SK-N-SH (cell line): Measurements from ENCODE around the gene C22orf31. TPM values are rescaled to one million over a fixed set of nuclear protein-coding genes. Genes with fewer than 3 reads are reported as not detected.

ENCODE experiments used
- CTCF ChIA-PET: fragments of 300-600, 350-600 bp; formaldehyde crosslinking; extraction: SDS; loops from one replicate; lab custom pipeline; 2021; lab: Yijun Ruan, JAX
- POLR2A ChIA-PET: fragments of 350-600 bp; sonication (Branson Sonifier 250); formaldehyde crosslinking; extraction: SDS; loops from one replicate; lab custom pipeline; 2020; ENCODE audit warnings: antibody characterized with exemption, inconsistent platforms; lab: Yijun Ruan, JAX
- DNase-seq: peaks from one replicate; pipeline ENCODE4 v3.0.0; 2012
- H2AFZ ChIP-seq: fragments of 200-600 bp; sonication (generic); 2 replicates; pipeline ENCODE4 v1.8.1; 2016; ENCODE audit warnings: antibody characterized with exemption, mild to moderate bottlenecking, low read depth
- H3F3A ChIP-seq: fragments of 200-600 bp; sonication (generic); replicated peaks from 2 replicates; pipeline ENCODE3; 2016; ENCODE audit warnings: antibody characterized with exemption, mild to moderate bottlenecking; ENCODE audit not compliant: insufficient read depth
- H3K27ac ChIP-seq, 2 experiments: fragments of 200-500 bp in 1 of 2; fragments of 200-600 bp in 1 of 2; sonication (Bioruptor generic) in 1 of 2; sonication (generic), shearing (Covaris generic) in 1 of 2; 2 replicates each; pipeline versions ENCODE4 v1.5.1 to v1.6.1; 2014 to 2016; ENCODE audit warnings: low read depth in 2 of 2, inconsistent platforms in 1 of 2, low read length in 1 of 2, mild to moderate bottlenecking in 1 of 2, mixed read lengths in 1 of 2
- H3K27me3 ChIP-seq: fragments of 200-600 bp; sonication (generic), shearing (Covaris generic); 2 replicates; pipeline ENCODE4 v1.6.1; 2016; ENCODE audit warnings: mixed run types; ENCODE audit not compliant: insufficient read depth
- H3K36me3 ChIP-seq, 2 experiments: fragments of 200-500 bp in 1 of 2; fragments of 200-600 bp in 1 of 2; sonication (Bioruptor generic) in 1 of 2; sonication (generic) in 1 of 2; replicated peaks in 1 of 2; 2 replicates each; pipeline versions ENCODE3 to v1.5.1; 2014 to 2016; ENCODE audit warnings: low read length in 1 of 2, mild to moderate bottlenecking in 1 of 2; ENCODE audit not compliant: insufficient read depth in 2 of 2, control insufficient read depth in 1 of 2
- H3K4me1 ChIP-seq, 2 experiments: fragments of 200-500 bp in 1 of 2; fragments of 200-600 bp in 1 of 2; sonication (Bioruptor generic) in 1 of 2; sonication (generic), shearing (Covaris generic) in 1 of 2; 2 replicates each; pipeline versions ENCODE4 v1.5.1 to v1.6.1; 2014 to 2016; ENCODE audit warnings: low read depth in 1 of 2, low read length in 1 of 2, mixed run types in 1 of 2; ENCODE audit not compliant: insufficient read depth in 2 of 2, control insufficient read depth in 1 of 2
- H3K4me2 ChIP-seq: fragments of 200-600 bp; sonication (generic), shearing (Covaris generic); 2 replicates; pipeline ENCODE4 v1.6.1; 2017; ENCODE audit warnings: mixed run types
- H3K4me3 ChIP-seq, 2 experiments: fragments of 200-500 bp in 1 of 2; fragments of 200-600 bp in 1 of 2; sonication (Bioruptor generic) in 1 of 2; sonication (generic), shearing (Covaris generic) in 1 of 2; 2 replicates each; pipeline versions ENCODE4 v1.5.1 to v1.8.1; 2014 to 2016; ENCODE audit warnings: low read depth in 2 of 2, inconsistent platforms in 1 of 2, low read length in 1 of 2, mild to moderate bottlenecking in 1 of 2, mixed read lengths in 1 of 2, moderate library complexity in 1 of 2
- H3K79me2 ChIP-seq: fragments of 200-600 bp; sonication (generic); 2 replicates; pipeline ENCODE4 v1.8.1; 2017; ENCODE audit warnings: mild to moderate bottlenecking; ENCODE audit not compliant: insufficient read depth
- H3K9ac ChIP-seq: fragments of 200-600 bp; sonication (generic); 2 replicates; pipeline ENCODE4 v1.6.1; 2017; ENCODE audit warnings: mixed run types
- H3K9me2 ChIP-seq: fragments of 200-600 bp; sonication (generic); 2 replicates; pipeline ENCODE4 v1.6.1; 2017; ENCODE audit warnings: mixed run types
- H3K9me3 ChIP-seq: fragments of 200-600 bp; sonication (generic); 2 replicates; pipeline ENCODE4 v1.6.1; 2017; ENCODE audit warnings: mixed run types, mild to moderate bottlenecking, moderate library complexity
- H4K20me1 ChIP-seq: fragments of 200-600 bp; sonication (generic); 2 replicates; pipeline ENCODE4 v1.6.1; 2017; ENCODE audit warnings: mild to moderate bottlenecking, mixed run types; ENCODE audit not compliant: insufficient read depth
- CHD2 ChIP-seq: fragments of 150-350 bp; IDR thresholded peaks from 2 replicates; pipeline ENCODE4 v1.6.1; 2018; ENCODE audit warnings: low read length; ENCODE audit not compliant: partially characterized antibody
- ELF1 ChIP-seq: IDR thresholded peaks from 2 replicates; pipeline ENCODE4 v1.4.0; 2012
- EP300 ChIP-seq, 2 experiments: IDR thresholded peaks; 2 replicates each; pipeline versions ENCODE4 v1.4.0 to v1.6.1; 2012; ENCODE audit warnings: borderline replicate concordance in 1 of 2, low read depth in 1 of 2, low read length in 1 of 2
- EZH2phosphoT487 ChIP-seq: fragments of 200-600 bp; sonication (generic); IDR thresholded peaks from 2 replicates; pipeline ENCODE4 v1.6.1; 2017; ENCODE audit warnings: low read depth, mixed run types, mild to moderate bottlenecking, antibody characterized with exemption, moderate library complexity, borderline replicate concordance
- FOXJ3 ChIP-seq: sonication (generic); formaldehyde crosslinking; IDR thresholded peaks from 2 replicates; pipeline ENCODE4 v1.5.1; 2020; ENCODE audit warnings: mild to moderate bottlenecking, missing genetic modification reagents
- GABPA ChIP-seq: IDR thresholded peaks from 2 replicates; pipeline ENCODE4 v1.4.0; 2012; ENCODE audit warnings: low read depth, mild to moderate bottlenecking
- GATA2 ChIP-seq: sonication (generic); formaldehyde crosslinking; IDR thresholded peaks from 2 replicates; pipeline ENCODE4 v1.5.0; 2020; ENCODE audit warnings: mild to moderate bottlenecking, missing genetic modification reagents
- JUND ChIP-seq: IDR thresholded peaks from 2 replicates; pipeline ENCODE4 v1.4.0; 2012
- MEF2A ChIP-seq: IDR thresholded peaks from 2 replicates; pipeline ENCODE4 v1.4.0; 2012; ENCODE audit warnings: low read depth, borderline replicate concordance
- MXI1 ChIP-seq: IDR thresholded peaks from 2 replicates; pipeline ENCODE4 v1.6.1; 2012; ENCODE audit warnings: mild to moderate bottlenecking, low read depth, low read length, improper control_type of control experiment
- NFIC ChIP-seq: IDR thresholded peaks from 2 replicates; pipeline ENCODE4 v1.4.0; 2012; ENCODE audit warnings: borderline replicate concordance
- NRF1 ChIP-seq: IDR thresholded peaks from 2 replicates; pipeline ENCODE4 v1.6.1; 2012; ENCODE audit warnings: low read depth, mild to moderate bottlenecking, low read length
- POLR2AphosphoS5 ChIP-seq: IDR thresholded peaks from 2 replicates; pipeline ENCODE4 v1.6.1; 2012; ENCODE audit warnings: low read depth, low read length
- RAD21 ChIP-seq: IDR thresholded peaks from 2 replicates; pipeline ENCODE4 v1.6.1; 2012; ENCODE audit warnings: mild to moderate bottlenecking, low read length
- RCOR1 ChIP-seq: fragments of 150-350 bp; IDR thresholded peaks from 2 replicates; pipeline ENCODE4 v1.6.1; 2017; ENCODE audit warnings: antibody characterized with exemption, low read length
- RFX5 ChIP-seq: IDR thresholded peaks from 2 replicates; pipeline ENCODE4 v1.6.1; 2012; ENCODE audit warnings: mild to moderate bottlenecking, improper control_type of control experiment, low read length
- RXRA ChIP-seq: IDR thresholded peaks from 2 replicates; pipeline ENCODE4 v1.4.0; 2012; ENCODE audit warnings: low read depth, mild to moderate bottlenecking, borderline replicate concordance
- SIN3A ChIP-seq: IDR thresholded peaks from 2 replicates; pipeline ENCODE4 v1.6.1; 2012; ENCODE audit warnings: low read depth, mild to moderate bottlenecking, low read length, moderate library complexity, borderline replicate concordance
- SMC3 ChIP-seq: IDR thresholded peaks from 2 replicates; pipeline ENCODE4 v1.6.1; 2012; ENCODE audit warnings: low read depth, low read length, improper control_type of control experiment
- TAF1 ChIP-seq: IDR thresholded peaks from 2 replicates; pipeline ENCODE4 v1.6.1; 2012; ENCODE audit warnings: low read depth, mild to moderate bottlenecking, low read length, moderate library complexity, borderline replicate concordance
- TCF12 ChIP-seq: IDR thresholded peaks from 2 replicates; pipeline ENCODE4 v1.4.0; 2012
- WGBS: methylation state at CpG from one replicate; pipeline ENCODE4 v1.1.6; 2017; ENCODE audit warnings: low lambda C conversion rate; 5-methylcytosine and 5-hydroxymethylcytosine counted together
- polyA plus RNA-seq, 3 experiments: library from polyadenylated mRNA; depleted of rRNA; stranded (reverse); fragments of >200 nt; gene quantifications; 2 replicates each; pipeline ENCODE4 v1.2.3, GENCODE V29; 2012
- TF ChIP-seq, protein P1 (sequence below): IDR thresholded peaks from 2 replicates; pipeline ENCODE4 v1.4.0; 2012; ENCODE audit warnings: low read depth
- TF ChIP-seq, protein P2 (sequence below): IDR thresholded peaks from 2 replicates; pipeline ENCODE4; 2012
- TF ChIP-seq, protein P3 (sequence below): fragments of 150-350 bp; IDR thresholded peaks from 2 replicates; pipeline ENCODE4 v1.6.1; 2017; ENCODE audit warnings: antibody characterized with exemption, low read length, low read depth, borderline replicate concordance
- TF ChIP-seq, protein P4 (sequence below): IDR thresholded peaks from 2 replicates; pipeline ENCODE4 v1.6.1; 2012; ENCODE audit warnings: mild to moderate bottlenecking, low read depth, low read length, moderate library complexity
- TF ChIP-seq, protein P5 (sequence below): IDR thresholded peaks from 2 replicates; pipeline ENCODE4 v1.4.0; 2012; ENCODE audit warnings: low read depth, borderline replicate concordance

C22orf31 gene
- polyA plus RNA-seq, 1 of the 3 experiments (the other 2 are of a cell fraction): not detected

DNA sequence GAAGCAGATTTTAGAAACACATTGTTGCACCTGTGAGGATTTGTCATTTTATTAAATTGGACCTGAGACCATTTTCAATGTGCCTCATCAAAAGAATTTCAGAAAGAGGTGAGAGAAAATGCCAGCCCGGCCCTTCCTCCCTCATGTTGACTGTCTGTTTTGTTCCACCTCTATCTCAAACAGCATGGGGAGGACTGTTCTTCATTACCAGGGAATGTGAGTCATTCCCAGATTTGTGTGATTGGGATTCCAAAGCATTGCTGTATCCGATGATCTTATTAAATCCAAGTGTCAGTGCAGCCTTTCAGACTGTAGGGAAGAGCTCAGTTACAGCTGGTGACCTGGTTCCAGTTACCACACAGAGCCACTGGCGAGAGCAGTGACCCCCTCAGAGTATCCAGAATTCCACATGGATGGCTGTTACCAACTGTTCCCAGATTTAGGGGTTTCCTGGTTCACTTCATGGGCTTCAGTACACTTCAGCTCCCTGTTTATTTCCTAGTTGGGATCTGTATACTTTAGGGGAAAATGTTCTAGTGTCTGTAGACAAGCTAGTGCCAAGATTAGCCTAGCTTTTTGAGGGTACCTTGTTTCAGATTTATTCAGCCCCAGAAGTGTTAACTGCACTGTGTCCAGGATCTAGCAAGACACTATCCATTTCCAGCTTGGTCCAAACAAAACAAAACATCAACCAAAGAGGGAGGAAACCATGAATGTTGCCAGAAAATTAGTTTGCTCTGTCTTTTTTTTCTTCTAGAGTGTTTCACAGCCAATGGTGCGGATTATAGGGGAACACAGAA is 32.1 kb upstream of the C22orf31 start:
- peak overlapping the region; percentile 83 to 91 for H3K27ac ChIP-seq
- H3K4me1 ChIP-seq: peaks cover 11% of the 10 kb centered on the region in 2 experiments
- peak overlapping the region; percentile 20; the same call in 1 of the 2 replicates for H3K9ac ChIP-seq
- POLR2A ChIA-PET: no interaction called here
- H3K9me2 ChIP-seq: no peaks in the 10 kb centered on the region
- H3F3A ChIP-seq: peaks cover 28% of the 10 kb centered on the region
- WGBS: 63% methylated on average over 2 of the region's 4 CpGs
- DNase-seq: peak; percentile 65
- H3K27me3 ChIP-seq: no peaks in the 10 kb centered on the region
- no peak overlapping the region for H3K4me3 ChIP-seq
- H2AFZ ChIP-seq: peak overlapping the region; percentile 44; the same call in 1 of the 2 replicates
- CTCF ChIA-PET: interaction anchor here (0.8 to 1.7 kb wide), 5 partner anchors 9 to 101 kb away, joined by 3 to 5 read pairs (median 5); no protein-coding TSS in a partner anchor
- no peaks in the 10 kb centered on the region for H3K79me2 ChIP-seq
- no peaks in the 10 kb centered on the region for H4K20me1 ChIP-seq
- H3K9me3 ChIP-seq: no peaks in the 10 kb centered on the region
- peak overlapping the region; percentile 59 for H3K4me2 ChIP-seq
- H3K36me3 ChIP-seq: peaks cover 0 to 7% of the 10 kb centered on the region in 2 experiments
- peak; percentile 93 for TF ChIP-seq RCOR1
- TF ChIP-seq, protein P1, sequence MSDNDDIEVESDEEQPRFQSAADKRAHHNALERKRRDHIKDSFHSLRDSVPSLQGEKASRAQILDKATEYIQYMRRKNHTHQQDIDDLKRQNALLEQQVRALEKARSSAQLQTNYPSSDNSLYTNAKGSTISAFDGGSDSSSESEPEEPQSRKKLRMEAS: peak; percentile 50
- TF ChIP-seq RXRA: peak; percentile 16; the same call in 1 of the 2 replicates
- TF ChIP-seq POLR2AphosphoS5: peak; percentile 73; the same call in 1 of the 2 replicates
- TF ChIP-seq TAF1: no peak
- TF ChIP-seq CHD2: peak; percentile 42
- TF ChIP-seq FOXJ3: no peak
- no peak for TF ChIP-seq ELF1
- TF ChIP-seq, protein P2, sequence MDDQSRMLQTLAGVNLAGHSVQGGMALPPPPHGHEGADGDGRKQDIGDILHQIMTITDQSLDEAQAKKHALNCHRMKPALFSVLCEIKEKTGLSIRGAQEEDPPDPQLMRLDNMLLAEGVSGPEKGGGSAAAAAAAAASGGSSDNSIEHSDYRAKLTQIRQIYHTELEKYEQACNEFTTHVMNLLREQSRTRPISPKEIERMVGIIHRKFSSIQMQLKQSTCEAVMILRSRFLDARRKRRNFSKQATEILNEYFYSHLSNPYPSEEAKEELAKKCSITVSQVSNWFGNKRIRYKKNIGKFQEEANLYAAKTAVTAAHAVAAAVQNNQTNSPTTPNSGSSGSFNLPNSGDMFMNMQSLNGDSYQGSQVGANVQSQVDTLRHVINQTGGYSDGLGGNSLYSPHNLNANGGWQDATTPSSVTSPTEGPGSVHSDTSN: peak; percentile 61
- TF ChIP-seq GATA2: no peak
- TF ChIP-seq, protein P3, sequence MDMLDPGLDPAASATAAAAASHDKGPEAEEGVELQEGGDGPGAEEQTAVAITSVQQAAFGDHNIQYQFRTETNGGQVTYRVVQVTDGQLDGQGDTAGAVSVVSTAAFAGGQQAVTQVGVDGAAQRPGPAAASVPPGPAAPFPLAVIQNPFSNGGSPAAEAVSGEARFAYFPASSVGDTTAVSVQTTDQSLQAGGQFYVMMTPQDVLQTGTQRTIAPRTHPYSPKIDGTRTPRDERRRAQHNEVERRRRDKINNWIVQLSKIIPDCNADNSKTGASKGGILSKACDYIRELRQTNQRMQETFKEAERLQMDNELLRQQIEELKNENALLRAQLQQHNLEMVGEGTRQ: no peak
- TF ChIP-seq EP300 (IDR thresholded peaks at IDR 0.05; ENCODE audit: borderline replicate concordance in 1 of 2, low read depth in 1 of 2, low read length in 1 of 2): peak; percentile 49 to 81; a peak in 3 of 4 replicates
- TF ChIP-seq SIN3A: no peak; the same call in 1 of the 2 replicates
- TF ChIP-seq RFX5: no peak
- TF ChIP-seq NFIC: peak; percentile 42
- TF ChIP-seq, protein P4, sequence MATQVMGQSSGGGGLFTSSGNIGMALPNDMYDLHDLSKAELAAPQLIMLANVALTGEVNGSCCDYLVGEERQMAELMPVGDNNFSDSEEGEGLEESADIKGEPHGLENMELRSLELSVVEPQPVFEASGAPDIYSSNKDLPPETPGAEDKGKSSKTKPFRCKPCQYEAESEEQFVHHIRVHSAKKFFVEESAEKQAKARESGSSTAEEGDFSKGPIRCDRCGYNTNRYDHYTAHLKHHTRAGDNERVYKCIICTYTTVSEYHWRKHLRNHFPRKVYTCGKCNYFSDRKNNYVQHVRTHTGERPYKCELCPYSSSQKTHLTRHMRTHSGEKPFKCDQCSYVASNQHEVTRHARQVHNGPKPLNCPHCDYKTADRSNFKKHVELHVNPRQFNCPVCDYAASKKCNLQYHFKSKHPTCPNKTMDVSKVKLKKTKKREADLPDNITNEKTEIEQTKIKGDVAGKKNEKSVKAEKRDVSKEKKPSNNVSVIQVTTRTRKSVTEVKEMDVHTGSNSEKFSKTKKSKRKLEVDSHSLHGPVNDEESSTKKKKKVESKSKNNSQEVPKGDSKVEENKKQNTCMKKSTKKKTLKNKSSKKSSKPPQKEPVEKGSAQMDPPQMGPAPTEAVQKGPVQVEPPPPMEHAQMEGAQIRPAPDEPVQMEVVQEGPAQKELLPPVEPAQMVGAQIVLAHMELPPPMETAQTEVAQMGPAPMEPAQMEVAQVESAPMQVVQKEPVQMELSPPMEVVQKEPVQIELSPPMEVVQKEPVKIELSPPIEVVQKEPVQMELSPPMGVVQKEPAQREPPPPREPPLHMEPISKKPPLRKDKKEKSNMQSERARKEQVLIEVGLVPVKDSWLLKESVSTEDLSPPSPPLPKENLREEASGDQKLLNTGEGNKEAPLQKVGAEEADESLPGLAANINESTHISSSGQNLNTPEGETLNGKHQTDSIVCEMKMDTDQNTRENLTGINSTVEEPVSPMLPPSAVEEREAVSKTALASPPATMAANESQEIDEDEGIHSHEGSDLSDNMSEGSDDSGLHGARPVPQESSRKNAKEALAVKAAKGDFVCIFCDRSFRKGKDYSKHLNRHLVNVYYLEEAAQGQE: peak; percentile 72; the same call in 1 of the 2 replicates
- peak; percentile 98 for TF ChIP-seq TCF12
- 0 out of 2 replicates have a peak, but pooled peaks have one; percentile 20 for TF ChIP-seq MXI1
- no peak for TF ChIP-seq MEF2A
- no peak for TF ChIP-seq RAD21
- TF ChIP-seq EZH2phosphoT487: no peak
- TF ChIP-seq SMC3: no peak
- no peak for TF ChIP-seq GABPA
- no peak for TF ChIP-seq NRF1
- TF ChIP-seq, protein P5, sequence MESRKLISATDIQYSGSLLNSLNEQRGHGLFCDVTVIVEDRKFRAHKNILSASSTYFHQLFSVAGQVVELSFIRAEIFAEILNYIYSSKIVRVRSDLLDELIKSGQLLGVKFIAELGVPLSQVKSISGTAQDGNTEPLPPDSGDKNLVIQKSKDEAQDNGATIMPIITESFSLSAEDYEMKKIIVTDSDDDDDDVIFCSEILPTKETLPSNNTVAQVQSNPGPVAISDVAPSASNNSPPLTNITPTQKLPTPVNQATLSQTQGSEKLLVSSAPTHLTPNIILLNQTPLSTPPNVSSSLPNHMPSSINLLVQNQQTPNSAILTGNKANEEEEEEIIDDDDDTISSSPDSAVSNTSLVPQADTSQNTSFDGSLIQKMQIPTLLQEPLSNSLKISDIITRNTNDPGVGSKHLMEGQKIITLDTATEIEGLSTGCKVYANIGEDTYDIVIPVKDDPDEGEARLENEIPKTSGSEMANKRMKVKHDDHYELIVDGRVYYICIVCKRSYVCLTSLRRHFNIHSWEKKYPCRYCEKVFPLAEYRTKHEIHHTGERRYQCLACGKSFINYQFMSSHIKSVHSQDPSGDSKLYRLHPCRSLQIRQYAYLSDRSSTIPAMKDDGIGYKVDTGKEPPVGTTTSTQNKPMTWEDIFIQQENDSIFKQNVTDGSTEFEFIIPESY: no peak
- peak; percentile 83 for TF ChIP-seq JUND
